HFF-Myc (cell line): ENCODE results near the gene MINAR2.

Source experiments
- DNase-seq: peaks from one replicate; pipeline ENCODE4 v3.0.0-alpha.2; 2011; ENCODE audit warnings: low read depth; ENCODE audit errors: extremely low read depth
- H3K4me3 ChIP-seq: replicated peaks from 2 replicates; pipeline ENCODE4 v1.5.1; 2011; ENCODE audit warnings: low read depth, mild to moderate bottlenecking, control low read depth, low read length
- CTCF ChIP-seq: IDR thresholded peaks from 2 replicates; pipeline ENCODE4 v1.5.1; 2012; ENCODE audit warnings: mild to moderate bottlenecking, low read depth, low read length, control low read depth; ENCODE audit errors: missing control alignments

Gene MINAR2

GRCh38 chr5:129724222-129724621 is 23.7 kb upstream of the MINAR2 start:
- DNase-seq, result no peak
- H3K4me3 ChIP-seq, result no peak overlapping the region
- TF ChIP-seq CTCF, result no peak

GRCh38 chr5:129724647-129725046 is 23.2 kb upstream of the MINAR2 start:
- no peak for DNase-seq
- no peak for TF ChIP-seq CTCF
- no peak overlapping the region for H3K4me3 ChIP-seq

- DNase-seq, result no peak
- TF ChIP-seq CTCF, result no peak
- no peak overlapping the region for H3K4me3 ChIP-seq
These were observed 8.1 kb upstream of the MINAR2 start for GRCh38 chr5:129739773-129740172.

- H3K4me3 ChIP-seq, result no peak overlapping the region
- no peak for TF ChIP-seq CTCF
- no peak for DNase-seq
These were observed 4.2 kb upstream of the MINAR2 start for GRCh38 chr5:129743541-129744187.

GRCh38 chr5:129745997-129746396 is 1.9 kb upstream of the MINAR2 start:
- DNase-seq, result no peak
- no peak for TF ChIP-seq CTCF
- no peak overlapping the region for H3K4me3 ChIP-seq

- no peak overlapping the region for H3K4me3 ChIP-seq
- TF ChIP-seq CTCF, result no peak
- DNase-seq, result no peak
These were observed 1.0 kb upstream of the MINAR2 start for GRCh38 chr5:129746876-129747275.
